ENCODE results near the gene SOS1. TPM values are rescaled to one million over a fixed set of nuclear protein-coding genes. Genes with fewer than 3 reads are reported as not detected.
"Not testable (repeated sequence)": the region's sequence is repeated elsewhere in the genome, so short reads cannot be mapped to it uniquely, and the experiment has no call there.

Gene SOS1
- total RNA-seq, 2 experiments from 2014 or later: 36.3 to 41.3 TPM

DNA sequence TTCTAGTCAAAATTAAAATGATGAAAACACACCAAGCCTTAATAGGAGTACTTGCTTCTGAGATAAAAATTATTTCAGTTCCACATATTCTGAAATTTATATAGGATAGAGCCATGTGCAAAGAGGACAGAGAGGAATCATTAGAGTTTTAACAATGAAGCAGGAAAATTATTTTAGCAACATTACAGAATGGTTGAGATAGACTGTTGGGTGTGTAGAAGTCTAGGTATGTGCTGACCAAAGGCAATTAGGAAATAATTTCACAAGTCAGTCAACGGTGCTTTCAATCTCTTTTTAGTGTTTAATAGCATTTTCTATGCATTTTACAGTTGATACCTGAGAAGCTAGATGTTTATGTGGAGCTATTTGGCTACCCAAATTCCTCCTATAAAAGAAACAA, 25.2 kb downstream of the SOS1 start:
- no peak overlapping the region for H3K27ac Mint-ChIP-seq
- H3K9me3 Mint-ChIP-seq: peaks cover 5% of the 10 kb centered on the region
- H3K4me1 Mint-ChIP-seq: peaks cover 49% of the 10 kb centered on the region
- H3K36me3 Mint-ChIP-seq: peaks cover 40% of the 10 kb centered on the region
- no peaks in the 10 kb centered on the region for H3K27me3 Mint-ChIP-seq
- no peak overlapping the region for H3K4me3 Mint-ChIP-seq
- DNase-seq: no peak

DNA sequence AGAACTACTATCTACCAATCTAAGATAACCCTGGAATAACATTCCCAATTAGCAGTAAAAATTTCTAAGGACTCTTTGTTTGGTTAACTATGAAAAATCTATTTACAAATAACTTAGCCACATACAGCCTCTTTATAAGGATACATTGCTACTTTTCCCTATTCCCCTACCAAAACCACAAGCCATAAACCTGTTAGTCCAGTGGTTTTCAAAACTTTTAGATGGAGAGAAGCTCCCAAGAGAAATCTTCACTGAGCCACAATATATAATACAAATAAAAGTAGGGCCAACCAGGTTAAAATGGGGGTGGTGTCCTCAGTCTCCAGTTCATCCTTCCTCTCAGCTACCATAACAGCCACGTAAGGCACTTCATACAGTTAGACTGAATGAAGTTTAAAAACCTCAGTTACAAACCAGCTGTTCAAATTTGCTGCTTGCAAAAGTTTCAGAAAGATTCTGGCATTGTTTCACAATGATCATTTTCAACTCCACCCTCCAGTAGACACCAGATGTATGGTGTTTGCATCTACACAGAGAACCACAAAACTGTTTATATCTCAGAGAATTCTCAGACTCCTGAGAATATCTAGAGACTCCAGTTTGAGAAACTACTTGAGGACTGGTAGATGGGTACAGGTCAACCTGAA, 26.0 kb downstream of the SOS1 start:
- no peaks in the 10 kb centered on the region for H3K9me3 Mint-ChIP-seq
- H3K4me3 Mint-ChIP-seq: no peak overlapping the region
- H3K27ac Mint-ChIP-seq: peak overlapping the region; percentile 21
- H3K27me3 Mint-ChIP-seq: no peaks in the 10 kb centered on the region
- DNase-seq: no peak
- peaks cover 41% of the 10 kb centered on the region for H3K4me1 Mint-ChIP-seq
- peaks cover 34% of the 10 kb centered on the region for H3K36me3 Mint-ChIP-seq

DNA sequence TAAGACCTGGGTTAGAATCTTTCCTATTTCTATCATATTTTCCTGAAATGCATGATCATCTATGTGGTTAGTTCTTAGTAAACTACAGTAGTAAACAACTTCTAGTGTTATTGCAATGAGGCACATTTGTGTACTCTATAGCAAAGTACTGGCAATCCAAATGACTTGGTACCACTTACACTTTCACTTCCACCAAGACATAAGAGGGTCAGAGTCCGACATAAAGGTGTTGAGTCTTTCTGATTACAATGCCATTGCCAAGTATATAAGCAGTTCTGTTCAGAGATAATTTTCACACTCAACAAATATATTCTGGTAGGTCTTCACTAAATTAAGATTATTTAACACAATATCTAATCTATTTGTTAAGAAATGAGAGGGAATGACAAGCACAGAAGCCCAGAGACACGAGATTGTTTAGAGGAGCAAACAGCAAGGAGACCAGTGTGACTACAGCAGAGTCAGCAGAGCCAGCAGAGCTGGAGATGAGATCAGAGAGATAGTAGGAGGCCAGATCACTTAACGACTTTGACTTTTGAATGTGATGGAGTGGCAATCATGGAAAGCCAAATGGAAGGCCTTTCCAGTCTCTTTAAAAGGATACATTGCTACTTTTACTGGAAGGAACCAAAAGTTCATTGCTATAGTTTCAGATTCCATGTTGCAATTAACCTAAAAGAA, 27.5 kb downstream of the SOS1 start:
- Mint-ChIP-seq H3K4me3 (no peak overlapping the region), H3K27me3 (no peaks in the 10 kb centered on the region), H3K27ac (peak overlapping the region; percentile 54), H3K36me3 (peaks cover 30% of the 10 kb centered on the region), H3K4me1 (peaks cover 35% of the 10 kb centered on the region), H3K9me3 (no peaks in the 10 kb centered on the region)
- no peak for DNase-seq

DNA sequence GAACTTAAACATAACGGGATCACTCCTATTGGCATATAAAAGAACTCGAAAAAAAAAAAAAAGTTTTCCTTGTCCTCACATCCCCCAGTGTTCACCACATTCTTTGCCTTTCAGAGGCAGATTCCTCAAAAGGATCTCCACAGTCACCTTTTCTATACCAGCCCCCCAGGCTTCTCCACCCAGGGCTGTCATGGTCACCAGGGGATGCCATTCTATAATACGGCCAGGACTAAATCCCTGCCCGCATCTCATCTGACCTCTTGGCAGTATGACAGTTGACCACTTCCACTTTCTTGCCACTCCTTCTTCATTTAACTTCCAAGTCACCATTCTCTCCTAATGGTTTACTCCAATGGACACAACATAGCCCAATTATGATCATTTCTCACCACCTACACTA, 29.3 kb downstream of the SOS1 start:
- Mint-ChIP-seq H3K27me3 (no peaks in the 10 kb centered on the region), H3K36me3 (peaks cover 28% of the 10 kb centered on the region), H3K27ac (no peak overlapping the region), H3K4me3 (no peak overlapping the region), H3K4me1 (peaks cover 33% of the 10 kb centered on the region), H3K9me3 (no peaks in the 10 kb centered on the region)
- no peak for DNase-seq

DNA sequence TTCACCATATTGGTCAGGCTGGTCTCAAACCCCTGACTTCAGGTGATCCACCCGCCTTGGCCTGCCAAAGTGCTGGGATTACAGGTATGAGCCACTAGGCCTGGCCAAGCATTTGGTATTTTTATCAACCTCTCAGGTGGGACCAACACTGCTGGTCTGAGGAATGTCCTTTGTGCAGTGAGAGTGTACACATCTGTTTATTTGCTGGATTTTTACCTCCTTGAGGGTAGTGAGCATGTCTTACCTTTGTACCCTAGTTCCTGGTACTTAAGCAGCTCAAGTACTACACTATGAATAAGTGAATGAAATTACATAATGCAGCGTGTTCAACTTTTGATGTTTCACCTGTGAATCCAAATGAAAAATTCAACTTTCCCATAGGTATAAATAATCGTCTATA, 29.8 kb downstream of the SOS1 start:
- DNase-seq: no peak
- H3K27ac Mint-ChIP-seq: no peak overlapping the region
- H3K9me3 Mint-ChIP-seq: no peaks in the 10 kb centered on the region
- peaks cover 34% of the 10 kb centered on the region for H3K4me1 Mint-ChIP-seq
- H3K36me3 Mint-ChIP-seq: peaks cover 30% of the 10 kb centered on the region
- H3K27me3 Mint-ChIP-seq: no peaks in the 10 kb centered on the region
- no peak overlapping the region for H3K4me3 Mint-ChIP-seq

DNA sequence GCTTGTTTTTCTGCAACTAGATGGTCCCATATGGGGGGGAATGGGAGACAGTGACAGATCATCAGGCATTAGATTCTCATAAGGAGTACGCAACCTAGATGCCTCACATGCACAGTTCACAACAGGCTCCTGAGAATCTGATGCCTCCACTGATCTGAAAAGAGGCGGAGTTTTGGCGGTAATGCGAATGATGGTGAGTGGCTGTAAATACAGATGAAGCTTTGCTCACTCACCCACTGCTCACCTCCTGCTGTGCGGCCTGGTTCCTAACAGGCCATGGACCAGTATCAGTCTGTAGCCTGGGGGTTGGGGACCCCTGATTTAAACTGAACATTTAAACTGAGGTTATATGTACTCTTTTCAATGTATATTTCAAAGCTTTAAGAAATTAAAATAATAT, 40.7 kb downstream of the SOS1 start:
- no peaks in the 10 kb centered on the region for H3K27me3 Mint-ChIP-seq
- no peaks in the 10 kb centered on the region for H3K9me3 Mint-ChIP-seq
- H3K4me1 Mint-ChIP-seq: peaks cover 25% of the 10 kb centered on the region
- peaks cover 8% of the 10 kb centered on the region for H3K36me3 Mint-ChIP-seq
- no peak overlapping the region for H3K4me3 Mint-ChIP-seq
- H3K27ac Mint-ChIP-seq: no peak overlapping the region
- DNase-seq: no peak

DNA sequence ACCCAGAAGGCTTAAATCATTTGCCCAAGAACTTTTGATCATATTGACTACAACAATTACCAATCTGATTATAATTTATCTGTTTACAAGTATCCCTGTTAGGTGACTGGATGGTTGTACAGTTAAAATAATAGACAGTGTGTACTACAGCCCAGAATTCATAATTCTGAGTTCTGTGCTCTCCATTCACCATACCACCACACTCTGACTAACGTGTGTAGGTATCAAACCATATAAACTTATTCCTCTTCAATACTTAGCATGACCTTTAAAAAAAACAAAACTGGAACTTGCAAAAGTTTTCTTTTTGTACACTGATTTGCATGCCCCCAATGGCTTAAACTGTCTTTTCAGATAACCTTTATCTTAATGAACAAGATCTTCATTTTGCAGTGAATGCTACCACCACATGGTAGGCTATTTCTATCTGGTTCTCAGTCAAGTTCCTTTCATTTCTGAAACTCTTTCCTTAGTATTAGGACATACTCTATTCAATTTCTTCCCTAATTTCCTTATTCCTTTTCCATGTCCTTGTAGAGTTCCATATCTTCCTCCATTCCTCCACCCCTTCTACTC, 50.9 kb downstream of the SOS1 start:
- Mint-ChIP-seq H3K9me3 (no peaks in the 10 kb centered on the region), H3K4me1 (peaks cover 38% of the 10 kb centered on the region), H3K27ac (peak overlapping the region; percentile 18), H3K27me3 (no peaks in the 10 kb centered on the region), H3K36me3 (peaks cover 16% of the 10 kb centered on the region), H3K4me3 (no peak overlapping the region)
- DNase-seq: no peak

DNA sequence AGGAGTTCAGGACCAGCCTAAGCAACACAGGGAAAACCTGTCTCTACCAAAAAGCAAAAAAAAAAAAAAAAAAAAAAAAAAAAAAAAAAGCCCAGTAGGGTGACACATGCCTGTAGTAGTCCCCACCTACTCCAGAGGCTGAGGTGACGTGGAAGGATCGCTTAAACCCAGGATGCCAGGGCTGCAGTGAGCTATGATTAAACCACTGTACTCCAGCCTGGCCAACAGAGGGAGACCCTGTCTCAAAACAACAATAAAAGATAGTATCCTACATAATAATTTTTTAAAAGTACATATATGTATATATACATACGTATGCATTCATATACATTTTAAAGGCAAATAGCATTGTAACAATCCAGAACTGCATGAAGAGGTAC, 51.7 kb downstream of the SOS1 start:
- H3K27me3 Mint-ChIP-seq: no peaks in the 10 kb centered on the region
- H3K4me3 Mint-ChIP-seq: no peak overlapping the region
- peaks cover 7% of the 10 kb centered on the region for H3K36me3 Mint-ChIP-seq
- H3K27ac Mint-ChIP-seq: no peak overlapping the region
- no peak for DNase-seq
- peaks cover 34% of the 10 kb centered on the region for H3K4me1 Mint-ChIP-seq
- no peaks in the 10 kb centered on the region for H3K9me3 Mint-ChIP-seq

DNA sequence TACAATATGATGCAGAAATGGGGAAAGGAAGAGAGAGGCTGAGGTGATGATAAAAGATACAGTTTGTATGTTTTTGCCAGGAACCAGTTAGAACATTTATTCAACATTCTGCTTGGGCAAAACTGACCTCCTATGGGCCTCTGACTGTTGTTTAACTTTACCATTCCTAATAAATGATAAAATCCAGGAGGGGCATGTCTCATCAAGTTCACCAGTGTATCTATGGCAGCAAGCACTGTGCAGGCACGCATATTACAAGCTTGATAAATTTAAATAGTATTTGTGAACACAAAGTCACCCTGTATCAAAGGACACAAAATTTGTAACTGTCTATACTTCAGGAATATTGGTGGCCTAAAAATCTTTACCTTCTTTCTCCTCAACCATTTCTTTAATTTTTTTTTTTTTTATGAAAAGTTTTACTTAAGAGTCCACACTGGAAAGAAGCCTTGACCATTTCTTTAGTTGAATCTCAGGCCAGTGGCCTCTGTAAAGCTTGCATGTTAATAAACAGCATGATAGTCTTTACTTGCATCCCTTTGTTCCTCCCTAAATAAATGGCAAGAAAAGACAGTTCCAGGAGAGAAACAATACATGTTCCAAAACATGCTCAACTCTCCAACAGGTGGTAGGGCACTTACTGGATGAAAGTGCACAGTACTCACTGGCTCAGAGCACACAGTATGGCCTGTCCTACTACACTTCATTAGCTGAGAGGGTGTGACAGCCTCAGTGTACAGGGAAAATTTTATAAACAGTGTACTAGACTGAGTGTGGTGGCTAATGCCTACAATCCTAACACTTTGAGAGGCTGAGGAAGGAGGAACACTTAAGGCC, 52.3 kb downstream of the SOS1 start:
- Mint-ChIP-seq H3K4me3 (no peak overlapping the region), H3K9me3 (no peaks in the 10 kb centered on the region), H3K36me3 (peaks cover 7% of the 10 kb centered on the region), H3K27ac (no peak overlapping the region), H3K4me1 (peaks cover 37% of the 10 kb centered on the region), H3K27me3 (no peaks in the 10 kb centered on the region)
- no peak for DNase-seq

DNA sequence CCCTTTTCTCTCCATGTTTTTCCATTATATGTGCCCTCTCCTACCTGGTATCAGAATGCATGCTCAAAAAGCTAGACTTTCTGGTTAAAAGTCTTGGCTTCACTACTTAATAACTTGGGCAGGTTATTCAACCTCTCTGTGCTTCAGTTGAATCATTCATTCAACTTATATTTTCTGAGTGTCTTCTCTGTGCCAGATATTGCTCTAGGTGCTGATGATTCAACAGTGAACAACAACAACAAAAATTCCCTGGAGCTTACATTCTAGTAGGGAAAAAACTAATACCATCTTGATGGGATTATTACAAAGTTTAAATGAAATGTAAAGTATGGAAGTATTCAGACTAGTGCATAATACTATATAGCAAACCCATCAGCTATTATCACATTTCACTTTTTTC, 55.2 kb downstream of the SOS1 start:
- Mint-ChIP-seq H3K36me3 (peaks cover 5% of the 10 kb centered on the region), H3K9me3 (no peaks in the 10 kb centered on the region), H3K27ac (no peak overlapping the region), H3K4me3 (no peak overlapping the region), H3K27me3 (no peaks in the 10 kb centered on the region), H3K4me1 (peaks cover 25% of the 10 kb centered on the region)
- DNase-seq: no peak

DNA sequence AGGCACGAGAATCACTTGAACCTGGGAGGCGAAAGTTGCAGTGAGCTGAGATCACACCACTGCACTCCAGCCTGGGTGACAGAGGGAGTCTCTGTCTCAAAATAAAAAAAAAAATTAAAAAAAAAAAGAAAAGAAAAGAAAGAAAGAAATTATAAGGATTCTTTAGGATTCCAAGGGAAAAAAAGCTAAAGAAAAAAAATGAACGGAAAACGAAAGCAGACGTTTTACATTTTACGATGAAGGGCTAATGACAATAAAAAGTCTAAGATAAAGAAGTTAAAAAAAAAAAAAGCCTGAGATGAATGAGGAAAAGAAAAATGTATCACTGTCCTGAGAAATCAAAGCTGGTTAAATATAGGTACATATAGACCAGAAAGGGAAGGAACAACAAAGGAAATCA, 58.5 kb downstream of the SOS1 start:
- peaks cover 11% of the 10 kb centered on the region for H3K4me1 Mint-ChIP-seq
- no peaks in the 10 kb centered on the region for H3K27me3 Mint-ChIP-seq
- H3K27ac Mint-ChIP-seq: peak overlapping the region; percentile 65
- DNase-seq: no peak
- H3K36me3 Mint-ChIP-seq: peaks cover 5% of the 10 kb centered on the region
- no peak overlapping the region for H3K4me3 Mint-ChIP-seq
- H3K9me3 Mint-ChIP-seq: no peaks in the 10 kb centered on the region

DNA sequence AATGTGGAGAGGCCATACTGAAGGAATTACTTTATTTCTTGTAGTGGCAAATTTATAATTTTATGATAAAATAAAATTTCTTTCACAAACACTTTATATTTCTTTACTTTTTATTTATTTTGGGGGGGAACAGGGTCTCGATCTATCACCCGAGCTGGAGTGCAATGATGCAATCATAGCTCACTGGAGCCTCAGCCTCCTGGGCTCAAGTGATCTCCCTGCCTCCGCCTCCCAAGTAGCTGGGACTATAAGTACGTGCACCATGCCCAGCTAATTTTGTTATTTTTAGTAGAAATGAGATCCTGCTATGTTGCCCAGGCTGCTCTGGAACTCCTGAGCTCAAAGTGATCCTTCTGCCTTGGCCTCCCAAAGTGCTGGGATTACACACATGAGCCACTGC, 59.6 kb downstream of the SOS1 start:
- Mint-ChIP-seq H3K27ac (no peak overlapping the region), H3K4me1 (peaks cover 11% of the 10 kb centered on the region), H3K36me3 (peaks cover 5% of the 10 kb centered on the region), H3K27me3 (no peaks in the 10 kb centered on the region), H3K9me3 (no peaks in the 10 kb centered on the region), H3K4me3 (no peak overlapping the region)
- no peak for DNase-seq

DNA sequence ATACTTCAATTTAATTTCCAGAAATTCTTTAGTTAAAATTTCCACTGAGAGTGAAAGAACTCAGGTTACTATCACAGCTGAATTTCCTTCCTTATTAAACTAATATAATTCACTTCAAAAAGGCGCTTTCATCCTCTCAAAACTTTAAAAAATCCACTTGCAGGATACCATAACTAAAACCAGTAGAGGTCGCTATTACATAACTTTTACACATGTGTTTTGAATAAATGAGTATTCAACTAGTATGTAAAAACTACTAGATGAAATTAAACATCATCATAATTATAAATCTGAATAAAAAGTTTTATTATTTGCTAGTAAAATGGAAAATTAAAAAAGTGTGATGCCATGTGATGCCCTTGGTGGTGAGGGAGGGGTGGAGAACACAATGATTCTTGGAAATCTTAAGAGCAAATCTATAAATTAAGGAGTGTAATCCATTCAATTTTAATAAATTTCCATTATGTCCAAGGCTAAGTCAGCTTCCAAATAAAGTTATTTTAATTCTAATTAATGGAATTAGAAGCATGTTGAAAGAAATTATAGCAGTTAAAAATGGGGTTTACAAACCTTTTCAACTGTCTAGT, 61.4 kb downstream of the SOS1 start:
- DNase-seq: no peak
- Mint-ChIP-seq H3K4me3 (no peak overlapping the region), H3K27me3 (no peaks in the 10 kb centered on the region), H3K4me1 (peaks cover 11% of the 10 kb centered on the region), H3K36me3 (peaks cover 3% of the 10 kb centered on the region), H3K9me3 (no peaks in the 10 kb centered on the region), H3K27ac (no peak overlapping the region)

DNA sequence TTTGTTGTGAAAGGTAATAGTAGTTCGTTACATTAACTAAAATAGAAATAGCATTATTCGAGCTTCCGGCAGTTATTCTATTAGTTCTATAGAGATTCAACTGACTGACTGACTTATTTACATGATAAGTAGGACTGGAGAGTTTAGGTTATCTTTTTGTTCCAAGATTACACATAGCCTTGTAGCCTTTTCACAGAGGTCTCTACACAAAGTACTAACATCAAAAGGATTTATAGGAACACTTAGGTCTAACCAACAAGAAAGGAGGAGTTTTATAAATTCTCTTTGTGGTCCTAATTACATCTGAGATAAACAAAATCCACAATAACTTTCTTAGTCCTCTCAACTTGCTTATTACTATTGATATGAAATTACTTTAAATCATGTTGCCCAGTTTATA, 62.8 kb downstream of the SOS1 start:
- Mint-ChIP-seq H3K36me3 (peaks cover 12% of the 10 kb centered on the region), H3K4me1 (peaks cover 5% of the 10 kb centered on the region), H3K9me3 (no peaks in the 10 kb centered on the region), H3K4me3 (no peak overlapping the region), H3K27me3 (no peaks in the 10 kb centered on the region), H3K27ac (no peak overlapping the region)
- no peak for DNase-seq

DNA sequence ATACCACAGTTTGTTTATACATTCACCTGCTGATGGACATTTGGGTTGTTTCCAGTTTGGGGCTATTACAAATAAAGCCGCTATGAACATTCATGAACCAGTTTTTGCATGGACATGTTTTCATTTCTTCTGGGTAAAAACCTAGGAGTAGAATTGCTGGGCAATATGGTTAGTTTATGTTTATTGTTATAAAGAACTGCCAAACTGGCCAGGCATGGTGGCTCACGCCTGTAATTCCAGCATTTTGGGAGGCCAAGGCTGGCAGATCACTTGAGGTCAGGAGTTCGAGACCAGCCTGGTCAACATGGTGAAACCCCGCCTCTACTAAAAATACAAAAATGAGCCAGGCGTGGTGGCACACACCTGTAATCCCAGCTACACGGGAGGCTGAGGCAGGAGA, 68.2 kb downstream of the SOS1 start:
- not testable (repeated sequence) for H3K4me1 Mint-ChIP-seq, H3K27ac Mint-ChIP-seq
- peaks cover 28% of the 10 kb centered on the region for H3K36me3 Mint-ChIP-seq

More for the DNA sequence above, 68.2 kb downstream of the SOS1 start:
- H3K27me3 Mint-ChIP-seq, H3K9me3 Mint-ChIP-seq, H3K4me3 Mint-ChIP-seq, DNase-seq: not testable (repeated sequence)
